HuH-7.5 (cell line): Measurements from ENCODE around the gene METTL24.
A peak's percentile ranks its signal among the peaks of the same experiment; 100 is the strongest.

Source experiments
- DNase-seq: peaks from one replicate; pipeline ENCODE4 v3.0.0; 2011; ENCODE audit warnings: low spot score

Gene METTL24

DNA sequence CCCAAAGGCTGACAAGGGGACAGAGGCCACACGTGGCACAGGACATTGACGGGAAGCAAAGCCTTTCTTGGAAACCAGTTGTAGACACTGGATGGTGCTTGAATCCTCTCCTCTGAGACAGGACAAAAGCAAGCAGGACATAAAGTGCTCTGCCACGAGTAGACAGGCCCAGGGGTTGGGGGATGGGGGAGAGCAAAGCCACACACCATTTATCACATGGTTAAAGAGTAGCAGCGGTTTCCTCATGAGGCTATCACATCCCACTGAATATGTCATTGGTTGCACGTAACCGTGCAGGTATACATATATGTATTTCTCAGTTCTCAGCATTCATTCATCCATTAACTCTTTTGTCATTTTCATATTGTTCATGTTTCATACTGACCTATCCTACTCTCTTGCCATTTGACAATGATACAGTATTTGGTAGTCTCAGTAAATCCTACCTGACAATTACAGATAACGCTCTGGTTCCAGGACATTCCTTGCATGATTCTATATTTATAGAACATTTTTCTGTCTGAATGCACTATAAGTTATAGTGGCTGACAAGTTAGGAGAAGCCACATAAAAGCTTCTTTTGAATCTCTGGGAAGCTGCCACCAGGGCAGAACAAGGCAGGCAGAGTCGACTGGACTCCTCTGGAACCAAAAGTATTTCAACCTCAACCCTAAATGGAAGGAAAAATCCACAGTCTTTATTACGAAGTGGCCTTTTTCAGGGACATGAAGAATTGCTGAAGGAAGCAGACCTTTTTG, 23.5 kb downstream of the METTL24 start:
- DNase-seq: no peak

DNA sequence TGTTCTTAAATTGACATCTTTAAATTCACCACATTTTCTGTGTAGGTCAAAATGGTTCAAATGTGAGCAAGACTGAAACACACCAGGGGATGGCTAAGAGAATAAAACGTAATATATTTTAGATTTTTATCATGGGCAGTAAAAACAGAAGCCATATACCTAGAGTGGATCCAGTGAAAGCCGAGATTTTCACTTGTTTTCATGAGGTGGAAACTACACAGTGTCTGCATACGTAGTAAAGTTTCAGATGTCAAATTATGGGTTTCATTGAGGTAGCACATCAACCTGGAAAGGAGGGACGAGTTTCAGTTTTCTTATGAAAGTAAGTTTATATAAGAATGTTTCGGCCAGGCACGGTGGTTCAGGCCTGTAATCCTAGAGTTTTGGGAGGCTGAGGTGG, 25.9 kb downstream of the METTL24 start:
- no peak for DNase-seq

DNA sequence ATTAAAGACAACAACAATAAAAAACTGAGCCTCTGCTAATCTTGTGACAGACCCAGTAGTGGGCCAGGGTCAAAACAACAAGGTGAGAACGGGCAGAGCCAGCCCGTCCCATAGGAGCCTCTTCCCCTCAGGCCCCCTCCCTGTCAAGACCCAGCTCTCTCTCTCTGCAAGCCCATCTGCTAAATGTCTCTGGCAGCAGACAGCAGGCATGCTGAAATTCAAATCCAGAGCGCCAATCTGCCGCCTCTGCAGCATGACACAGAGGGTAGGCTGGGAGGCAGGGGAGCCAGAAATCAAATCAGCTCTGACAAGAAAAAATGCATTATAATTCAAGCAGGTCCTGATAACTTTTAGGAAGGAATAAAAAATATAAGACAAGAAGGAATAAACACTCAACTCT, 26.3 kb downstream of the METTL24 start:
- no peak for DNase-seq

DNA sequence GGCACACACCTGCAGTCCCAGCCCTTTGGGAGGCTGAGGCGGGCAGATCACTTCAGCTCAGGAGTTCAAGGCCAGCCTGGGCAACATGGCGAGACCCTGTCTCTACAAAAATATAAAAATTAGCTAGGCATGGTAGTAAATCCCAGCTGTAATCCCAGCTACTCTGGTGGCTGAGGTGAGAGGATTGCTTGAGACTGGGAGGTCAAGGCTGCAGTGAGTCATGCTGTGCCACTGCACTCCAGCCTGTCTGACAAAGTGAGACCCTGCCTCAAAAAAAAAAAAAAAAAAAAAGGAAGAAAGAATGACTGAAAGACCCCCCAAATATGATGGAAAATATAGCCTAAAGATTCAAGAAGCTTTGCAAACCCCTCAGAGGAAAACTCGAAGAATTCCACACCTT, 26.8 kb downstream of the METTL24 start:
- no peak for DNase-seq

DNA sequence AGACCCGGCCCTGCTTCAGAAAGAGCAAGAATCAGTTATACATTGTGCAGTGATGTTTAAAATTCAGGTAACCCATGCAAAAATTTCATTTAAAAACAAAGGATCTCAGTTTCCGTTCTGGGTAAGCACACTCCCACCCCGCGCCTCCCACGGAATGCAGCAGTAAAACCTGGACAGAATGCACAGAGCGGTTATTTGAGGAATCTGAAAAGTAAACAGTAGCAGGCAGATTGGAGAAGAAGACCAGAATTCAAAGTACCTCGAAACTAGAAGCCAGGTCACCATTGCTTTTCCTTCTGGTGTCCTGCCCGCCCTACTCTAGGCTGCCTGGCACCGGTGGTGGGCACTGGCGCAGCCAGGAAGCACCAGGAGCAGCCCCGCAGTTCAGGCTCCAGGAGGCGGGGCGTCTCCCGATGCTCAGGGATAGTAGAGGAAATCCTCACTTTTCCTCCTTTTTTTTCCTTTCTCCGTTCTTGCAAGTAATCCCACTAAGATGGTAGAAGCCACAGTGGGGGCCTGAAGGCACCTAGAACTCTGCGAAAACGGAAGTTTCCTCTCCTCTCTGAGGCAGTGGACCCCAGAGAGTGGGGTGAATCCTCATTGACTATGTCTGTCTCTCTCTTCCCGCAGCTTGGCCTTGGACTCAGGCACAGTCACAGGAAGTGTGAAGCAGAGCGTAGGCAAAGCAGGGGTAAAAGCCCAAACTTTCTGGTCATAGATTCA, 28.3 kb downstream of the METTL24 start:
- DNase-seq: peak; percentile 29

DNA sequence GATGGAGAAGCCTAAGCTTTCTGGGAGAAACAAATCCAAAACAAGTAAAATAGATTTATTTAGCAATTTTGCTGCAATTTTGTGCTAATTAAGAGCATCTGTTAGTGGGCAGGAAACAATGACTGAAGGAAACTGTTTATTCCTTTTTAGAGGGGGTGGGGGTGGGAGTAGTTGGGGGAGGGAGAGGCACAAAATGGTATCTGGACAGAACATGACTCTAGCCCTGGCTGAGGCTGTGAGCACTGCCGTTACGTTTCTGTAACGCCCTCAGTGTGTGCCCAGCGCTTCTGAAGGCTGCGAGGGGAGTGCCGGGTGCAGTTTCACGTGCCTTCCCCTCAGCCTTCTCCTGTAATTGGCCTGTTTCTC, 28.8 kb downstream of the METTL24 start:
- peak; percentile 33 for DNase-seq

DNA sequence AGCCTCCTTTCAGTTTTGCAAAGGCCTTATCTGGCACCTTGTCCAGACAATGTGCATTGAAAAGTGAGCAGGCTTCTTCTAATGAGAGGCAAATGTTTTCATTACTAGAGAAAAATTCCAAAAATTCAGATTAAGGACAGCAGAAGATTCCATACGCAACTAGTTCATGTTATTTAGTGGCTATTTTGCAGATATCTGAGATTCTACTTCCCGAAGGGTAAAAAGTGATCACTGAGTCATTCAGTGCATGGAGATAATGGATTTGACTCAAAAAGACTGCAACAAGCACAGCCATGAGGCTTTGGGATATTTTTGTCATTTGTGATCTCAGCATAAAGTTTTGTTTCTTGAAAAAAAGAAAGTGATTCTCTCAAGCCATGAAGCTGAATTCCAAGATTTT, 29.9 kb downstream of the METTL24 start:
- no peak for DNase-seq

DNA sequence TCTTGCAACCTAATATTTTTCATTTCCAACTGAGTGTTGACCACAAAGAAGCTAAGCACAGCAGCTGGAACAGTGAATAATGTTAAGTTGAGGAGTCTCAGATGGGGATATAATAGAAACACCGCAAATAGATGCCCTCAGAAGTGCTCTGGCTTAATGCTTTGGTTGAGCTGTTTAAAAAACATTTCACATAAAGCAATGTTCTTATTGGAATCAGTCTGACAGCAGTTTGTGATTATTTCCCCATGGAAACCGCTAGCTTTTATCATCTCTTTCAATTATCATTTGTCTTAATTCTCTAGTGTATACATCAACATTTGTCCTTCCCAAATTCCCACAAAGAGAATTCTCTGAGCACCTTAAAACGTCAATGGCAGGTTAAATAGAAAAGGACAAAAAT, 30.8 kb downstream of the METTL24 start:
- no peak for DNase-seq

DNA sequence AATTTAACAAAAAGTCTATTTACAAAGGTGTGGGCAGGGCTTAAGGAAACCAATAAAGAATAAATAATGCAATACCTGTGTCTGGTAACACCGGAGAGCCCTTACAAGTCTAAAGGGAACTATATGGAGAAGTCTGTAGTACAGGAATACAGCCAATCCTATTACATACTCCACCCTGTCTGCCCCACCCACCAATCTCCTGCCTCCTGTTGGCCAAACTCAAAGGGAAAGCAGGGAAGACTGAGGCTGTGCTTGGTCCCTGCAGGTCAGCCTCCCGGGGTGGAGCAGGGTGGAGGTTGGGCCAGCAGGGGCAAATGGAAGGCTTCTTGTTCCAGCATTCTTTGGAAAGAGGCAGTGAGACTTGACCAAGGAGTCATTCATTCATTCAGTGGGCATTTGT, 31.5 kb downstream of the METTL24 start:
- DNase-seq: no peak

DNA sequence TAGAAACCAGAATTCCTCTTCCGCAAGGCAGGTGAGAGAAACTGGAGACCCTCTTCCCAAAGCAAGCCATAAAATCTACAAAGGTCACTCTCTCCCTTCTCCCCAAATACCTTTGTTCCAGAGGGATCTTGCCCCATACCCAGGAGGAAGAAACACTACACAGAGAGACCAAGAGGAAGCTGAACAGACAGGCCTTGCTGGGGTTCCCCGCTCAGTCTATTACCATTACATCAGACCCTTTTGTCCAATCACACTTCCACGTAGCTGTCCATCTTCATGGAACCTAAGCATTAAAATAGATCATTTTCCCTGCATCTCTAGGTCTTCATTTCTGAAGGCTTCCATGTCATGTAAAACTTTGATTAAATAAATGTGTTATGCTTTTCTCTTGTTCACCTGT, 32.1 kb downstream of the METTL24 start:
- no peak for DNase-seq

DNA sequence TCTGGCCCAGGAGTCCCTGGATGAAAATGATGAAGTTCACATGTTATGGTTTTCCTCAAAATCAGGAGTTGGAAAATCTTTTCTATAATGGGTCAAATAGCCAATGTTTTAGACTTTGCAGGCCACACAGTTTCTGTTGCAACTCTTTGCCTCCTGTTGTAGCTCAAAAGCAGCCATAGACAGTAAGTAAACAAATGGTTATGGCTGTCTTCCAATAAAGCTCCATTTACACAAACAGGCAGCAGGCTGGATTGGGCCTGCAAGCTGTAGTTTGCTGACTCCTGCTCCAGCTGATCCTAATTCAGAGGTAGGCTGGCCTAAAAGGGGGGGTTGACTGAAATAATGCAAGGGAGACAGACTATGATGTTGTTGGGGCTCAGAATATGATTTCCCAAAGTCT, 33.0 kb downstream of the METTL24 start:
- DNase-seq: no peak

DNA sequence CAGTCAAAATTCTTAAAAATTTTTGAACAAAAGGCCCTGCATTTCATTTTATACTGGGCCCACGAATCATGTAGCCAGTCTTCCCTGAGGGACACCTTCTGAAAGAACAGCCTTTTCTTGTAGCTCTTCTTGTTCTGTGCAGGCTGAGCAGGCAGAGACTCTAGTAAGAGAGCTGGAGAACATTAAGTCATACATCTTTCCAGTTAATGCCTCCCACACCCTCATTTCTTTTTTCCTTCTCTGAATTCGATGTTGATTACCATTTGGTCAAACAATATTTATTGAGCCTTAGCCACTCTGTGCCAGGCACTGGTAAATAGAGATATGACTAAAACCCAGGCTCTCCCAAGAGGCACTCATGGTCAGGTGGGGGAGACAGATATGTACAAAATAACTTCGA, 33.6 kb downstream of the METTL24 start:
- no peak for DNase-seq

DNA sequence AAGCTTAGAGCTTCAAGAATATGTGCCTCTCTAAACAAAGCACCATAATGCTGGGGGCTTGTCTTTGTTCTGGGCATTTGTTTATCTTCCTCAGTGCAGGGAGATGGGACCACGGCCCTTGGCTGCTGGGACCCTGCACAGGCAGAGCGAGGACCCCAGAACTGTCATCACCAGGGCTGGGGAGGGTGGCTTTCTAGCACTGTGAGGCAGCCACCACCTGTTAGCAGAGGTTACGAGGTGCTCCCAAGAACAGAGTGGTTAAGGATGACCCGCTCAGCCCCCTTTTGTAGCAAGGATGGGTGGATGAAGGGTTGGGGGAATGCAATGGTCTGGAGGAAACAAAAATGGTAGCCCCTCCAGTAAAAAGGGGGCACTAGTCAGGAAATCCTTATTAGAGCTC, 34.9 kb downstream of the METTL24 start:
- DNase-seq: no peak

DNA sequence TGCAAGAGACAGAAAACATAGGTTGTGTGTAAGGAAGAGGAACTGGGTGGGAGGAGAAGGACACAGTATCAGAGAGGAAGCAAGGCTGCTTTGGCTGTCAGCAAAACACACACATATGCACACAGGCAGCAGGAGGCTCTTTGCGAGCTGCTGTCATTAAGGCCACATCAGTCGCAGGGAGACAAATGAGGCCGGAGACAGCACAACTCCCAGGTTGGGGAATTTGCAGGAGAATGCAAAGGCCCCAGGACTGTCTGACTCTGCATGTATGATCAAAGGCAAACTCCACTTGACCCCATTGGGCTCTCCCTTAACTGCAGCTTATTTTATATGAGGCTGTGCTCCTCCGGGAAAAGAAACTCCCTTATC, 35.3 kb downstream of the METTL24 start:
- no peak for DNase-seq

DNA sequence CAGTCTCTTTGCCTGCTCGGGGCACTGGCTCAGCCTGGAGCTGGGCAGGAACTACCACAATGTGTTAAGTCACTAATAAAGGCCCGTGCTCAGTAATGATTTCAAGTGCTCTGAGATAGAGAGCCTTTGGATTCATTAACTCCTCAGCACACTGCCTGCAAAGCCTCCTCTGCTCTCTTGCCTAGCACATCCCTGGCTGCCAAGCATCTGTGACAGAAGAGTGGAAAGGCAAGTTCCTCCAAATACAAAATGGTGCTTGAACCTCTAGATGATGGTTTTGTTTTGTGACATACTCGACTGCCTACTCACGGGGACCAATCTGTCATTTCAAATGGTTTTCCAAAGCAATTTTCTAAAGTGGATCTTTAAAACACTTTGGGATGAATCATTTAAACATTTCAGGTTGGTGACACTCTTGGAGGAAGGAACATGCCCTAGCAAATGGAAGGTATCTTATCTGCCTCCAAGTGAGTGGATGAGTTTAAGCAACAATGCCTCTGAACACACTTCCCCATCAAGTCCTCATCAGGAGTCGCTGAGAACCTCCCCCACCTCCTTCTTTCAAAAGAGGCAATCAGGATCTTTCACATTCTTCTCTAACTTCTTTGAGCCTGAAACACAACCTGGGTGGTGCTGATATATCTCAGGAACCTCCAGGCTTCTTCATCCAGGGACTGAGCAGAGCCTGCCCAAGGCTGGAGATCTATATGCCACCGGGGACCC, 35.8 kb downstream of the METTL24 start:
- no peak for DNase-seq

DNA sequence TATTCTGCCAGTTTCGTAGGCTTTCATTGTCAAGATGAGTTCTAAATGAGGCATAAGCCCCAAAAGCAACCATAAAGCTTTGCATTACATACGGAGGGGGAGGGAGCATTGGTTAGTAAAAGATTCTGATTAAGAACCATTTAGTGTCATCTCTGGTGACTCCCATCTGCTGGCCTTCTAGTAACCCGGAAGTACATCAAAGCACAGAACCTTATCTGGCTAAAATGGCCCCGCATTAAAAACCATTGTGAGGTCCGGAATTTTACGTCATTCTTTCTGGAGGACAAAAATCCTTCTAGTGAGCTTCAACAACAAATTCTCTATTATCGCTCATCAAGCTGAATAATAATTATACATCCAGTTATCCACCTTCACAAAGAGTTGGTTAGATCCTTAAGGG, 37.8 kb downstream of the METTL24 start:
- no peak for DNase-seq

DNA sequence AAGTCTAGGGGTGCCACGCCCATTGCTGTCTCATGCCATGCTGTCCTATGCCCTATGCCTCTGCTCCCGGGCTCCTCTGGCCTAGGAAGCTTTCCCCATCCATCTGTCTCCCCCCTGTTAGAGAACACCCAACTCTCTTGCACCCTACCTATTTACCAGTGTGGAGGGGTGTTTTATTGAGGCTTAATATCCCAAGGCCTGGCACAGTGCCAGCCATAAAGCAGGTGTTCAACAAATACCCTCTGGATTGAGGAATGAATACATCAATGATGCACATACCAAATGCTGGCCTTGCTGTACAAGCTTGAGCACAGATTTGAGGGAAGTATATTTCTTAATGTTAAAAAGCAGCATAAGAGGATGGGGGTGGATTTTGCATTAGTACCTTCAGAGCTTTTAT, 38.3 kb downstream of the METTL24 start:
- no peak for DNase-seq

DNA sequence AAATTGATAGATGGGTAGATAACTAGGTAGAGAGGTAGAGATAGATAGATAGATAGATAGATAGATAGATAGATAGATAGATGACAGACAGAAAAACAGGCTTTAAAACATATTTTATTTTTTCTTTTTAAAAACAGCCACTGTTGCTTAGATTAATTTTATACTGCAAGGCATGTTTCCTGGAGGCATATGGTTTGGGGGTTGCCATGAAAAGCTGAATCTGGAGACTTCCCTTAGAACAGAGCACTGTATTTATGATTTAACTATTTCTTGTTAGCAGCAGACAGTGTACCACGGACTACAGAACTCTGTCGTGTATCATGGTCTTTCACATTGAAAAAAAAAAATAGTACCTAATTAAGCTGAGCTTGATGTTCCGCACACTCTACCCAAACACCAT, 38.8 kb downstream of the METTL24 start:
- no peak for DNase-seq

DNA sequence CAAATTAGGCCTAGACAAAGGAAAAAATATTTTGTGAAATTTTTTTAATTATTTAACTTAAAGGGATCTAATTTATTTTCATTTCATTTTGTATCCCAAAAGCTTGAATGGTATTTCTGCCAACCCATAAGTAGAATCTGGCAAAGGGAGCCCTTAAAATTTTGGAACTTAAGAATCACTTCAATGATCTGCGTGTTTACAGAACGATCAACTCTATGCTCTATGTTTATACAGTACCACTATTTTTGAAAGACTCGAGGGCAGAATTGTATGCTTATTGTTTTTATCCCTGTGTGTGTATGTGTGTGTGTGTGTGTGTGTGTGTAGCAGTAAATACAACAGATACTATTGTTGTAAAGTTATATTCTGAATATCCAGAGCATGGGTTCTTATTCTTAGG, 39.2 kb downstream of the METTL24 start:
- DNase-seq: no peak

DNA sequence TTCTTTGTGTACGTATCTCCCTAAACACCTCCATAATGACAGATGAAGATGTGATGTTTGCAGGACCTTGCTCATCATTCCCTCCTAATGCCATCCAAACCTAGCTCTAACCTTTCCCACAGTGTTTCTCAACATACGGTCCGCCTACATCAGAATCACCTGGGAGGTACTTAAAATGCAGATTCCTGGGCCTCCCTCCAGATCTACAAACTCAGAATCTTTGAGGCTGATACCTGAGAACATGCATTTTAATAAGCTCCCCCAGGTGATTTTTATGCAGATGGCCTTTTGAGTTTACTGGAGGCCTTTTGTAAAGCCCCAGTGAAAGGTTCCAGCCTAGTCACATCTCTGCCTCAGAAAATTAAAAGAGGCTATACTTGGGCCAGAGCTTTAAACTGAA, 40.5 kb downstream of the METTL24 start:
- no peak for DNase-seq

DNA sequence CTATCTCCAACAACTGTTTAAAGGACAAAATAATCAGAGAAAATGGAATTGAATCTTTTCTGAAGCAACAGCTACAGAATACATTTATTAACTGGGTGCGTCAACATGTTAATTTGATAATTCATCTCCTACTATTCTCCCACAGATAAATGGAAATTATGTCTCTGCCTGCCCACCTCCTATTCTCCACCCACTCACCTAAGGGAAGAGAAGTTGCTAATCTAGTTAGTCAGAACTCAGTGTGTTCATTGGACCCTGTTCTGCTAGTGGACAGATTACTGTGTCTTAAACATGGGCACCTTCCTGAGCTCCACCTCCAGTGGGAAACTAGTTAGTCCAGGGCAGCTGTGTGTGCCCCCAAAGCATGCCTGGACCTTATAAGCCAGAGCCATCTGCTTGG, 41.0 kb downstream of the METTL24 start:
- no peak for DNase-seq

DNA sequence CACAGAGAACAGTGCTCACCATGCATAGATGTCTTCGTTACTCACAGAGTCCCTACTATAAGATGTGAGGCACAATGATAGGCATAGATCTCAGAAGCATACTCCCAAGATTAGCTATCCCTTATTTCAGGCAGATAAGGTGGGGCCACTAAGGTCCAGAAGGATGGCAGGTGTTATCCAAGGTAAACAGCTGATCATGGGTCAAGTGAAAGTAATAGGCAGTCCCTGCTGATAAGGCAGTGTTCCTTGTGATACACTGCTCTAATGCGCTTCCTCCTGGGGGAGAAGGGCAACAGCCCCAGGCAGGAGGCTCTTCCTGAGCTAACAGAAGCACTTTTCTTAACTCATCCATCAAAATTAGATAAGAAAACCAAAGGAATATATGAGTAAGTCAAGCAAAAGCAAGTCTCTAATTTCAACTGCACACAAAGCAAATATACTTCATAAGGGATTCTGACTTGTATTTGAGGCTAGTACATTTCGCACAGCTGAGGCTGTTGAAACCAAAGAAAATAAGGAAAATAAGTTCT, 42.2 kb downstream of the METTL24 start:
- DNase-seq: no peak

DNA sequence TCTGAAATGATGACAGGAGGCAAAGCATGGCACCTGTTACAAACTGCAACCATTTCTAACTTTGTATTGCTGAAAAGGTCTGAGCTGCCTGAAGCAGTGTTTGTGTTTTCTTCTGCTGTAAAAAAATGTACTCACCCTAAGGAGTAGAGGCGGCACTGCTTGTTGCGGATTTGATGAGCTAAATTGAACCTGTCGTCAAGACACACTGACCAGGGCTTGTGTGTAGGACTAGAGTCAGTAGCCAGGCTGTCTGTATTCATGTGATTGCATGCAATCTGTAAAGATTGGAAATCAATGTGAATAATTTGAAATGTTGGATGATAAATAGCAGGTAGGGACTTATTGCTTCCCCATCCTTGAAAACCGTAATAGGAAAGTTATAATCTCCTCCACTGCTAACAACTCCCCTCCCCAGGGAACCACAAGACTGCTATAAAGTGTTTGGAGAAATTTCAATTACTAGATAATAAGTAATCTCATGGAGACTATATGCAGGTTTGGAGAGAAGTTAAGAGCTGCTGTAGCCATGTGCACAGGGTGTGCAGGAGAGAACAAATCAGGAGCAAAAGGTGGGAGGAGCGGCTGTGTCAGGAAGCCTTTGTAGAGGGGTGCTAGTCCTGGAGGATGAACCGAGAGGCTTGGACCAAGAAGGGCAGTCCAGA, 42.8 kb downstream of the METTL24 start:
- no peak for DNase-seq
